GM10248 (cell line): Measurements from ENCODE around the gene MBD2.

Experiments used
- CTCF ChIA-PET: fragments of 300-600 bp; sonication (Branson Sonifier 250); formaldehyde crosslinking; extraction: SDS; loops from one replicate; lab custom pipeline; 2021; ENCODE audit warnings: antibody characterized with exemption; lab: Yijun Ruan, JAX
- POLR2A ChIA-PET: fragments of 350-650 bp; sonication (Branson Sonifier 250); formaldehyde crosslinking; extraction: SDS; loops from one replicate; lab custom pipeline; 2020; ENCODE audit warnings: antibody characterized with exemption; lab: Yijun Ruan, JAX
- DNase-seq: peaks from one replicate; pipeline ENCODE4 v3.0.0; 2012; ENCODE audit errors: extremely low spot score
- TF ChIP-seq, protein P1 (sequence below): IDR thresholded peaks from 2 replicates; pipeline ENCODE4 v1.5.1; 2012; ENCODE audit warnings: mild to moderate bottlenecking, low read depth; ENCODE audit errors: extremely low read depth, missing control alignments, control extremely low read depth

The MBD2 gene

GRCh38 chr18:54239091-54239490 is 14.6 kb upstream of the MBD2 start:
- no peak for DNase-seq
- POLR2A ChIA-PET, result interaction anchor here (0.6 kb wide), 1 partner anchor 9 kb away, joined by 3 read pairs; no protein-coding TSS in a partner anchor
- TF ChIP-seq, protein P1, sequence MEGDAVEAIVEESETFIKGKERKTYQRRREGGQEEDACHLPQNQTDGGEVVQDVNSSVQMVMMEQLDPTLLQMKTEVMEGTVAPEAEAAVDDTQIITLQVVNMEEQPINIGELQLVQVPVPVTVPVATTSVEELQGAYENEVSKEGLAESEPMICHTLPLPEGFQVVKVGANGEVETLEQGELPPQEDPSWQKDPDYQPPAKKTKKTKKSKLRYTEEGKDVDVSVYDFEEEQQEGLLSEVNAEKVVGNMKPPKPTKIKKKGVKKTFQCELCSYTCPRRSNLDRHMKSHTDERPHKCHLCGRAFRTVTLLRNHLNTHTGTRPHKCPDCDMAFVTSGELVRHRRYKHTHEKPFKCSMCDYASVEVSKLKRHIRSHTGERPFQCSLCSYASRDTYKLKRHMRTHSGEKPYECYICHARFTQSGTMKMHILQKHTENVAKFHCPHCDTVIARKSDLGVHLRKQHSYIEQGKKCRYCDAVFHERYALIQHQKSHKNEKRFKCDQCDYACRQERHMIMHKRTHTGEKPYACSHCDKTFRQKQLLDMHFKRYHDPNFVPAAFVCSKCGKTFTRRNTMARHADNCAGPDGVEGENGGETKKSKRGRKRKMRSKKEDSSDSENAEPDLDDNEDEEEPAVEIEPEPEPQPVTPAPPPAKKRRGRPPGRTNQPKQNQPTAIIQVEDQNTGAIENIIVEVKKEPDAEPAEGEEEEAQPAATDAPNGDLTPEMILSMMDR, result no peak
- CTCF ChIA-PET, result interaction anchor here (0.8 to 2.6 kb wide), 3 partner anchors 9 to 31 kb away, joined by 3 to 6 read pairs (median 3); partner anchors contain the start of gene MBD2

- no peak for DNase-seq
- TF ChIP-seq, protein P1, result no peak
- ChIA-PET CTCF (interaction anchor here (0.8 to 2.0 kb wide), 6 partner anchors 8 to 33 kb away, joined by 3 to 5 read pairs (median 4); partner anchors contain the start of gene MBD2), POLR2A (no interaction called here)
Observed at GRCh38 chr18:54238173-54238936, 13.9 kb upstream of the MBD2 start.

DNA sequence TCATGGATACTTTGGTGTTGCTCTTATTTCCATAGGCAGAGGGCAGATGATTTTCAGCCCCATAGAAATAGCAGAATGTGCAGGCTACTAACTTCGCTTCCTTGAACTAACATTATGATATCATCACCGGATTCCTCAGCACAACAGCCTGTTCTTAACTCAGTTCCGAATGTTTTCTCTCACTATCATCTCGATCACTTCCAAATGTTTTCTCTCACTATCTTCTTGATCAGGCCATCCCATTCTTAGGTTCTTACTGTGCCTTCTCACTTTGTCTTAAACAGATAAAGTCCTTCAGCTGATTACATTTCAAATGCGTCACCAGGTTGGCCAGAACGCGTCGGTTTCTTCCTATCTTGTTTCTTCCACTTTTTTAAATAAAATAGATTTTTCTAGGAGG is 11.4 kb upstream of the MBD2 start:
- ChIA-PET CTCF (interaction anchor here (1.4 kb wide), 1 partner anchor 12 kb away, joined by 3 read pairs; no protein-coding TSS in a partner anchor), POLR2A (no interaction called here)
- TF ChIP-seq, protein P1, result no peak
- DNase-seq, result no peak

DNA sequence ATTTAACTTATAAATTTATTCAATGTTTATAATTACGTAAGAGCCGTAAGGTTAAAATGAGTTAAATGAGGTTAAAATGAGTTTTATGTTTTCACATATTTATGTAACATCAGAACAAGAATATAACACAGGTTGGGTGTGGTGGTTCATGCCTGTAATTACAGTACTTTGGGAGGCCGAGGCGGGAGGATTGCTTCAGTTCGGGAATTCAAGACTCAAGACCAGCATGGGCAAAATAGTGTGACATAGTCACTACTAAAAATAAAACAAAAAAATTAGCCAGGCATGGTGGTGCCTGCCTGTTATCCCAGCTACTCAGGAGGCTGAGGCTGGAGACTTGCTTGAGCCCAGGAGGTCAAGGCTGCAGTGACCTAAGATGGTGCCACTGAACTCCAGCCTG is 9.3 kb upstream of the MBD2 start:
- no peak for DNase-seq
- TF ChIP-seq, protein P1, result no peak
- ChIA-PET CTCF (no interaction called here), POLR2A (no interaction called here)

DNA sequence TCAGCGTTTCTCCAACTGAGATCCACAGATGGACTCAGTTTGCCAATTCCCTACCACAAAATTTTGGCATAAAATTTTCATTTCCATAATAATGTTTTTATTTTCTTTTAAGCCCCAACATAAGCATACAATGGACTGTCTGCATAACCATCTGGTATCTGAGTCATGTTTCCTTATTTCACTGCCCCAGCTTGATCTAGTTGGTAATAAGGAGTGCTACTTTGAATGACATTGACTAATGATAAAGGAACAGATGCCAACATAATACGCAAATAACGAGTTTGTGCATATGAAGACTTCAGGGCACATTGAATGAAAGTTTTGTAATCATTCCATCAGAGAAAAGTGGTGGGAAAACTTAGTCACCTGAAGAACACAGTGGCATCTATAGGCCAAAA is 8.8 kb upstream of the MBD2 start:
- POLR2A ChIA-PET, result no interaction called here
- DNase-seq, result no peak
- TF ChIP-seq, protein P1, result no peak
- CTCF ChIA-PET, result no interaction called here

- TF ChIP-seq, protein P1, result no peak
- ChIA-PET CTCF (no interaction called here), POLR2A (no interaction called here)
- DNase-seq, result no peak
Observed at GRCh38 chr18:54232485-54233227, 8.2 kb upstream of the MBD2 start.
